Activated CD4-positive, alpha-beta T cell treated with anti-CD3 and anti-CD28 coated beads, Interleukin-2, amount 10 ng/mL, durations not matched to agents 24 days and 14 days (primary cell): Measurements from ENCODE around the gene TGIF1. TPM values are rescaled to one million over a fixed set of nuclear protein-coding genes. Genes with fewer than 3 reads are reported as not detected.

Experiments used
- DNase-seq: peaks from one replicate; pipeline ENCODE4 v3.0.0; 2022
- H3K27ac Mint-ChIP-seq: one replicate; pipeline ENCODE4 v1.8.0; 2022; ENCODE audit warnings: mild to moderate bottlenecking, mixed read lengths
- H3K27me3 Mint-ChIP-seq: one replicate; pipeline ENCODE4 v1.8.0; 2022; ENCODE audit warnings: mixed read lengths
- H3K36me3 Mint-ChIP-seq: one replicate; pipeline ENCODE4 v1.8.0; 2022; ENCODE audit warnings: low read depth, mild to moderate bottlenecking, mixed read lengths
- H3K4me1 Mint-ChIP-seq: one replicate; pipeline ENCODE4 v1.8.0; 2021; ENCODE audit warnings: mixed read lengths
- H3K4me3 Mint-ChIP-seq: one replicate; pipeline ENCODE4 v1.8.0; 2022; ENCODE audit warnings: mild to moderate bottlenecking, moderate library complexity, mixed read lengths
- H3K9me3 Mint-ChIP-seq: one replicate; pipeline ENCODE4 v1.8.0; 2021; ENCODE audit warnings: mixed read lengths
- intact Hi-C: fragments of 100-400 bp; cut with micrococcal nuclease; formaldehyde crosslinking; loops from one replicate; pipeline ENCODE4 v1.15.1; 2023
- total RNA-seq: library from RNA; stranded (reverse); gene quantifications from 2 replicates; pipeline ENCODE4 v1.2.3, GENCODE V29; 2022

TGIF1 gene
- total RNA-seq, 1 donor from 2014 or later, result 50.7 TPM

GRCh38 chr18:3492721-3493120 is 42.7 kb downstream of the TGIF1 start:
- Mint-ChIP-seq H3K9me3 (no peaks in the 10 kb centered on the region), H3K27ac (no peak overlapping the region), H3K27me3 (peaks cover 33% of the 10 kb centered on the region), H3K4me3 (no peak overlapping the region), H3K4me1 (no peaks in the 10 kb centered on the region), H3K36me3 (no peaks in the 10 kb centered on the region)
- intact Hi-C loops, result no loop called here
- DNase-seq, result no peak

GRCh38 chr18:3493501-3494244 is 43.7 kb downstream of the TGIF1 start:
- intact Hi-C loops, result no loop called here
- peaks cover 41% of the 10 kb centered on the region for H3K27me3 Mint-ChIP-seq
- DNase-seq, result no peak
- H3K4me1 Mint-ChIP-seq, result peaks cover under 1% of the 10 kb centered on the region
- H3K27ac Mint-ChIP-seq, result no peak overlapping the region
- no peak overlapping the region for H3K4me3 Mint-ChIP-seq
- H3K9me3 Mint-ChIP-seq, result no peaks in the 10 kb centered on the region
- H3K36me3 Mint-ChIP-seq, result no peaks in the 10 kb centered on the region

GRCh38 chr18:3494245-3494526 is 44.2 kb downstream of the TGIF1 start:
- no peaks in the 10 kb centered on the region for H3K9me3 Mint-ChIP-seq
- peaks cover 43% of the 10 kb centered on the region for H3K27me3 Mint-ChIP-seq
- no peak for DNase-seq
- no peak overlapping the region for H3K4me3 Mint-ChIP-seq
- no peaks in the 10 kb centered on the region for H3K36me3 Mint-ChIP-seq
- H3K4me1 Mint-ChIP-seq, result peaks cover 2% of the 10 kb centered on the region
- no peak overlapping the region for H3K27ac Mint-ChIP-seq
- intact Hi-C loops, result no loop called here

- DNase-seq, result no peak
- Mint-ChIP-seq H3K4me1 (peaks cover 5% of the 10 kb centered on the region), H3K27me3 (peaks cover 46% of the 10 kb centered on the region), H3K27ac (no peak overlapping the region), H3K4me3 (no peak overlapping the region), H3K36me3 (no peaks in the 10 kb centered on the region), H3K9me3 (no peaks in the 10 kb centered on the region)
- intact Hi-C loops, result no loop called here
These were observed 44.6 kb downstream of the TGIF1 start for GRCh38 chr18:3494569-3494968.

- intact Hi-C loops, result no loop called here
- Mint-ChIP-seq H3K4me1 (peaks cover 10% of the 10 kb centered on the region), H3K36me3 (no peaks in the 10 kb centered on the region), H3K4me3 (no peak overlapping the region), H3K27me3 (peaks cover 46% of the 10 kb centered on the region), H3K27ac (no peak overlapping the region), H3K9me3 (no peaks in the 10 kb centered on the region)
- DNase-seq, result no peak
These were observed 45.9 kb downstream of the TGIF1 start for GRCh38 chr18:3495691-3496430.

GRCh38 chr18:3498698-3499471 is 48.9 kb downstream of the TGIF1 start:
- Mint-ChIP-seq H3K36me3 (no peaks in the 10 kb centered on the region), H3K9me3 (no peaks in the 10 kb centered on the region), H3K27ac (no peak overlapping the region), H3K27me3 (peaks cover 44% of the 10 kb centered on the region), H3K4me1 (peaks cover 10% of the 10 kb centered on the region), H3K4me3 (peak overlapping the region; percentile 66)
- DNase-seq, result peak; percentile 62
- intact Hi-C loops, result no loop called here

GRCh38 chr18:3499501-3499900 is 49.5 kb downstream of the TGIF1 start:
- H3K36me3 Mint-ChIP-seq, result no peaks in the 10 kb centered on the region
- no peak overlapping the region for H3K27ac Mint-ChIP-seq
- H3K4me1 Mint-ChIP-seq, result peaks cover 10% of the 10 kb centered on the region
- no peak for DNase-seq
- H3K9me3 Mint-ChIP-seq, result no peaks in the 10 kb centered on the region
- intact Hi-C loops, result no loop called here
- peak overlapping the region; percentile 66 for H3K4me3 Mint-ChIP-seq
- H3K27me3 Mint-ChIP-seq, result peaks cover 42% of the 10 kb centered on the region

- H3K27ac Mint-ChIP-seq, result no peak overlapping the region
- peaks cover 38% of the 10 kb centered on the region for H3K27me3 Mint-ChIP-seq
- intact Hi-C loops, result loop anchor here (1.0 kb wide), 1 partner anchor 42 kb away; no protein-coding TSS in a partner anchor
- no peak for DNase-seq
- H3K36me3 Mint-ChIP-seq, result no peaks in the 10 kb centered on the region
- no peaks in the 10 kb centered on the region for H3K9me3 Mint-ChIP-seq
- H3K4me1 Mint-ChIP-seq, result peaks cover 10% of the 10 kb centered on the region
- H3K4me3 Mint-ChIP-seq, result no peak overlapping the region
These were observed 50.0 kb downstream of the TGIF1 start for GRCh38 chr18:3500016-3500415.

GRCh38 chr18:3502650-3503049 is 52.7 kb downstream of the TGIF1 start:
- intact Hi-C loops, result no loop called here
- H3K9me3 Mint-ChIP-seq, result no peaks in the 10 kb centered on the region
- no peak overlapping the region for H3K4me3 Mint-ChIP-seq
- no peak overlapping the region for H3K27ac Mint-ChIP-seq
- DNase-seq, result no peak
- no peaks in the 10 kb centered on the region for H3K36me3 Mint-ChIP-seq
- peaks cover 10% of the 10 kb centered on the region for H3K4me1 Mint-ChIP-seq
- H3K27me3 Mint-ChIP-seq, result peaks cover 30% of the 10 kb centered on the region

- H3K36me3 Mint-ChIP-seq, result no peaks in the 10 kb centered on the region
- H3K27ac Mint-ChIP-seq, result no peak overlapping the region
- H3K4me1 Mint-ChIP-seq, result peaks cover 4% of the 10 kb centered on the region
- H3K4me3 Mint-ChIP-seq, result no peak overlapping the region
- DNase-seq, result no peak
- intact Hi-C loops, result no loop called here
- H3K9me3 Mint-ChIP-seq, result no peaks in the 10 kb centered on the region
- H3K27me3 Mint-ChIP-seq, result peaks cover 15% of the 10 kb centered on the region
These were observed 54.7 kb downstream of the TGIF1 start for GRCh38 chr18:3504637-3505036.

- H3K4me3 Mint-ChIP-seq, result no peak overlapping the region
- H3K9me3 Mint-ChIP-seq, result peaks cover 4% of the 10 kb centered on the region
- peaks cover 4% of the 10 kb centered on the region for H3K4me1 Mint-ChIP-seq
- H3K27ac Mint-ChIP-seq, result no peak overlapping the region
- no peak for DNase-seq
- intact Hi-C loops, result no loop called here
- peaks cover 1% of the 10 kb centered on the region for H3K27me3 Mint-ChIP-seq
- no peaks in the 10 kb centered on the region for H3K36me3 Mint-ChIP-seq
These were observed 58.9 kb downstream of the TGIF1 start for GRCh38 chr18:3508576-3509549.
